ENCODE data around the gene INTS1.

INTS1 gene

DNA sequence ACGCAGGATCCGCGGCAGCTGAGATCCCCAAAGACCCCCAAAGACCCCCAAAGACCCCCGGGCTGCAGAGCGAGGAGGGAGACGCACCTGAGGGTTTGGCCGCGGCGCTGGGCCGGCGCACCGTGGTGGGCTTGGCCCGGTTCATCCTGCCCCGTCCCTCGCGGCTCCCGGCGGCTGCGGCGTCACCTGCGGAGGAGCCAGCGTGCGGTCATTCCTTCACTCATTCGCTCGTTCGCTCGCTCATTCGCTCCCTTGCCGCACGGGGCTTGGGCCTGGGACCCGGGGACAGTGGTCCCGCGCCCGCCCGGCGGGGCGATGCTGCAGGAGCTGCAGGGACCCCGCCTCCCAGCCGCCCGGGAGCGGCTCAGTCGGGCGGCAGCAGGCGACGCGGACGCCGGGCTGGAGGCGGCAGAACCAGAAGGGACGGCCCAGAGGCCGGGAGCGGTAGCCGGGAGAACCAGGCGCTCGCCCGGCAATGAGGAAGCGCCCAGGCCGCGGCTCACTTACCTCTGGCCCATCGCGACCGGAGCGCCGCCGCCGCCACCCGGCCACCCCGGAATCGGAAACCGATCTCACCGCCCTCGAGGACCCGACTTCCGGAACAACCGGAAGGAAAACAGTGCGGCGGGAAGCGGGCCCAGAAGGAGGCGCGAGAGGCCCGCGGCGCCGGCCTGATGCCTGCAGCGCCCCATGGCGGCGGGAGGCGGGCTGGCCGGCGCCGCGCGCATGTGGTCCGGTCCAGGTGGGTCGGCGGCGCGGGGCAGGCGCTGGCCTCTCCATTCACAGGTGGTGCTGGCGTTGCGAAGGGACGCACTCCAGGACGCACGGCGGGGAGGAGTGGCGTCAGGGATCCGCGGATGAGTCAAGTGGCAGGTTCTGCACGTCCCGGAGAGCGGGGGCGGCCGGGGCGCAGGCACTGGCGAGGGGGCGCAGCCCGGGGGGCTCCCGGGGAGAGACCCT is at the start of gene INTS1:
TSS of gene INTS1 (minus strand) at position 574 of the 960 bp plus-strand sequence. CDS start at position 145, 429 bp downstream.
- DNase-seq = peak; percentile 92 to 93

DNA sequence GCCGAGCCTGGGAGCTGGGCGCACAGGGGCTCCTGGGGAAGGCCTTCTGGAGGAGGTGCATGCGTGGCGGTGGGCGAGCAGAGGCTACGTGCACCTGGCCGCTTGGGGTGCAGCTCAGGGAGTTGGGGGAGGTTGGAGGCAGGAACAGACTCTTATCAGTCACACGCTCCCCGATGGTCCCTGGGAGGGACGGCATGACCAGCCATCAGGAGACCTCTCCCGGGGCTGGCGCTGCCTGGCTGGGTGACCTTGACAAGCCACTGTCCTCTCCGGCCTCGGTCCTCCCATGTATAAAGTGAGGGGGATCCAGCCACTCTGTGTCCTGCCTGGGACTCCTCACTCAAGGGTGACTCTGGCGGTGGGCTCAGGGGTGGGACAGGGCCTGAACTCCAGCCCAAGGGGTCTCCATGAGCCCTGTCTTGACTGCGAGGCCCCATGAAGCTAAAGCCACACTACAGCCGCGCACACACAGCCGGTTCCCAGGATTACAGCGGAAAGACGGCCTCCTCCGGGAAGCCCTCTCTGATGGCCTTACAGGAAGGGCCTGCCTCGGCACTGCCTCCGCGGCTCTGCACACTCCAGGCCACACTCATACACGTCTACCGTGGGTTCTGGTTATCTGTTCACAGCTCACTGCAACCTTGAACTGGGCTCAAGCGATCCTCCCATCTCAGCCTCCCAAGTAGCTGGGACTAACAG is 49.5 kb upstream of the INTS1 start:
- DNase-seq = no peak

DNA sequence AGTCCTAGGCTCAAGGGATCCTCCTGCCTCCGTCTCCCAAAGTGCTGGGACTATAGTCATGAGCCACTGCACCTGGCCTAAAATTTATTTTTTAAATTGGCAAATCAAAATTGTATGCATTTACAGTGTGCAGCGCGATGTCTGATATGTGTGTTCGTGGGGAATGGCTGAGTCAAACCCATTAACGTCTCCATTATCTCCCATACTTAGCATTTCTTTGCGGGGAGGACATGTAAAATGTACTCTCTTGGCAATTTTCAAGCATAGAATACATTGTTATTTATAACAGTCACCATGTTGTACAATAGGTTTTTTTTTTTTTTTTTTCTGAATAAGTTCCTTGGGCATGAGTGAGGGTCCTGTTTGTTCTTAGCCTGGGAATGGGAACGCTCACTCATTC is 48.0 kb upstream of the INTS1 start:
- no peak for DNase-seq

- no peak for DNase-seq
Measured at GRCh38 chr7:1550846-1551155, 46.6 kb upstream of the INTS1 start.

DNA sequence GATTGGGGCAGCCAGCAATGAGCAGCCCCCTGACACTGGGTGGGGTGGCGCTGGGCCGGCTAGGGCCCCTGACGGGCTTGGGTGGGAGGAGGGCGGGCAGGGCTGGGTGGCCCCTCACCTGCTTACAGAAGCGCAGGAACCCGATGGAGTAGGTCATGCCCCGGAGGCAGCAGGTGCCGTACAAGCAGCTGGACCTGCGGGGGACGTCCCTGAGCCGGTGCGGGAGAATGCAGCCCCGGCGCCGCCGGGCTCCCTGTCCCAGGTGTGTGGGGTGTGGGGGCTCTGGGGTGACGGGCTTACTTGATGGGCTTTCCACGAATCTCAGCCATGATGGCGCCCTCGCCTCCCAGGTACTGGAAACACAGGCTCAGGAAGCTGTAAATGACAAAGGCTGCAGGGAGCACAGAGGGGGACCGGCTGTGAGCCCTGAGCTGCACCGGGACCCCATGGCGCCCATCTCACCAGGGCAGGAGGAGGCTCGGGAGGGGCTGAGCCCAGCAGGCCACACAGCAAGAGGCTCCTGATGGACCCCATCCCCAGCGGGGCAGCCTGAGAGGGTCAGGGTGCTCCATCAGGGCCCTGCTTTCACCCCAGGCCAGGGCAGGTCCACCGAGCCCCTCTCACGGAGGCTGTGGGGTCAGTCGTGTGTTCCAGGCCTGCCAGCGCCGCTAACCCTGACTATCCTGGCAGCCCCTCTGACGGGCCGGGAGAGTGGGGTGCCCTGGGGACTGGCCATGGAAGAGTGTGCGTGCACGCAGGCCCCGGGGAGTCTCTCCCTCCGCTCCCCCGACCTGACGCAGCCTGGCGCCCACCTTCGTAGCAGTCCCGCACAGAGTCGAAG is 46.0 kb upstream of the INTS1 start:
- DNase-seq = no peak

DNA sequence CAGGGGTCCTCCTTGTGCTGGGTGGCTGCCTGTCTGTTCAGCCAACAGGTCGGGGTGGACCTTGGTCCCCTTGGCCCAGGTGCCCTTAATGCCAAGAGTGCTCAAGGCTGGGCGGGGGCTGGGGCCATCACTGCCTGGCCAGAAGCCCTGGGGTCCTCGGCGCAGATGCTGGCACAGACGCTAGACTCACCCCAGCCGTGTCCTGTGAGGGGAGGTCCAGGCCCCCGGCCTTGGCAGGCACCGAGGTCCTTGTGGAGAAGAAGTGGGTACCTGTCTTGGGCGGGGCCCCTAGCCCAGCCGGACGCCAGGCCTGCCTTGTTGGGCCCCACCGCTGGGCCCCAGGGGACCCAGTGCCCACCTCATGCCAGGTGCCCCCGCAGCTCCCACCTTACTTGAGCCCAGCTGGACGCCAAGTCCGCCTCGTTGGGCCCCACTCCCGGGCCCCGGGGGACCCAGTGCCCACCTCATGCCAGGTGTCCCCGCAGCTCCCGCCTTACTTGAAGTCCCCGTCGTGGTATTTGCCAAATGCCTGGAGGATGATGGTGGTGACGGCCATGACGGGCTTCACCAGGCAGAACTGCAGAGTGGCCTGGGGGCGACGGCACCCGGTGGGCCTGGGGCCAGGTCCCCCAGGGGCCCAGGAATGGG is 45.3 kb upstream of the INTS1 start:
- no peak for DNase-seq

DNA sequence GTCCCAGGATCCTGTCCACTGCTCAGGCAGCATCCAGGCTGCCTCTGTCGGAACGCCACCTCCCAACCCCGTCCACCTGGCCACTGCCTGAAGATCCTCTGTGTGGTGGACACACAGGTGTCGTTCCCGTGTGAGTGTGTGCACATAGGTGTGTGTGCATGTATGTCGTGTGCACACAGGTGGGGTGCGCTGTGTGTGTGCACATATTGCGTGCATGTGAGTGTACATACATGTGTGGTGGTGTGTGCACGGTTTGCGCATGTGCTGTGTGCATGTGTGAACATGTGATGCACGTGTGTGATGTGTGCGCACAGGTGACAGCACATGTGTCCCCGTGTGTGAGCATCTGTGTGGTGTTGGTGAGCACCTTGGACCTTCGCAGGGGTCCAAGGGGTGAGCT is 44.8 kb upstream of the INTS1 start:
- no peak for DNase-seq

GRCh38 chr7:1548438-1548831 is 44.2 kb upstream of the INTS1 start:
- DNase-seq = no peak

DNA sequence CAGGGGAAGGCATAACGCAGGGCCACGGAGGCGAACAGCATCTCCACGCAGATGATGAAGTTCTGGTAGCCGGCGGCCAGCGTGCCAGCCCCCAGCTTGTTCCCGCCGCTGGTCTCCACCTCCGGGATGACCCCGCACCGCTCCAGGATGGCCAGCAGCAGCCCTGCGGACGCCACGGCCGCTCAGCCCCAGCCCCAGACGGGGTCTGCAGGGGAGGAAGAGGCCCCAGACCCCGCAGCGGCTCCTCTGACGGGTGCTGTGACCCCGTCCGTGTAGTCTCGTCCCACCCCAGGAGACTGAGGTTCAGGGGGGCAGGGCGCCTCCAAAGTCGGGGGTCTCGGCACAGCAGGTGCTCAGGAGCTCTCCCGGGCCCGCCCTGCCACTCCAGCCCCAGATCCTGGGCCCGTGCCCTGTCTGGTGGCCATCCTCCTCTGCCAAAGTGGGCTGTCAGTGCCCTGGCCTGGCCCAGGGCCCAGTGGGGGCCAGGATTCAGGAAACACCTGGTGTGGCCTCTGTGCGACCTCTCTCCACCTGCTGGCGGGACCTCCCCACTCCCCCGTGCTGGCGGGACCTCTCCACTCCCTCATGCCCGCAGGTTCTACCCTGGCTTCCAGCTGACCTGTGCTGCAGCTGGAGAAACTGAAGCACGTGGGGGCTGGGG is 43.7 kb upstream of the INTS1 start:
- DNase-seq = no peak

DNA sequence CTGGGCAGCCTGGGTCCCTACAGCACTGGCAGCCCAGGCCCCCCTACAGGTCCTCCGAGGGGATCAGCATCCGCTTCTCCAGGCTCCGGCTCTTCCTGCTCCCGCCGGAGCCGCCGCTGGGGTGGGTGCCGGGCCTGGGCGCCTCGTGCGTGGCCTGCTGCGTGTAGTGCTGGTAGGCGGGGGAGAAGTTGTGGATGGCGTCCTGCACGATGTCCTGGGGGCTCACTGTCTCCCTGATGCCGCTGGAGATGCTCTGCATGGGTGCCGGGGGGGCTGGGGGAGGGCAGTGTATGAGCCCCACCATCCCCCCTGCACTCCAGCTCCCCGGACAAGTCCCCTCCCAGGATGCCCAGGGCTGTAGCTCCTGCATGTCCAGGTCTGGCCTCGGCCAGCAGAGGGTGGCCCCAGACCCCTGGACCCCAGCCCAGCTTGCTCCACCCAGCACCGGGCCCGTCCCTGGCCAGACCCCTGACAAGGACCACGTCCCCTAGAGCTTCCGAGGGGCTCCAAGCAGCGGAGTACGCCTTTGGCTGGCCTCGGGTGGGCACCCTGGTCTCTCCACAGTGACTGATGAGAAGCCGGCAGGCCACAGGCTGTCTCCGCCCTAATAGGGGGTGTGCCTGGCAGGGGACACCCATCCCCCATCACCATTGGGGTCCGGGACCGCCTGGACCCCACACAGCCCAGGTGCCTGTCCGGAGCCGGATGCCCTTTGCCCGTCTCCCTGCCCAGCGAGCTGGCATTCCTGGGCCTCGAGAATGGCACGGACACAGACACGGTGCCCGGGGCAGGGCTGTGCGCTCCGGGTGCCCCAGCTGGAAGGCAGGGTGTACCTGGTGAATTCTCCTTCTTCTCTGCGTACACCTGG is 43.0 kb upstream of the INTS1 start:
- DNase-seq = no peak

GRCh38 chr7:1546274-1546908 is 42.2 kb upstream of the INTS1 start:
- DNase-seq = no peak

DNA sequence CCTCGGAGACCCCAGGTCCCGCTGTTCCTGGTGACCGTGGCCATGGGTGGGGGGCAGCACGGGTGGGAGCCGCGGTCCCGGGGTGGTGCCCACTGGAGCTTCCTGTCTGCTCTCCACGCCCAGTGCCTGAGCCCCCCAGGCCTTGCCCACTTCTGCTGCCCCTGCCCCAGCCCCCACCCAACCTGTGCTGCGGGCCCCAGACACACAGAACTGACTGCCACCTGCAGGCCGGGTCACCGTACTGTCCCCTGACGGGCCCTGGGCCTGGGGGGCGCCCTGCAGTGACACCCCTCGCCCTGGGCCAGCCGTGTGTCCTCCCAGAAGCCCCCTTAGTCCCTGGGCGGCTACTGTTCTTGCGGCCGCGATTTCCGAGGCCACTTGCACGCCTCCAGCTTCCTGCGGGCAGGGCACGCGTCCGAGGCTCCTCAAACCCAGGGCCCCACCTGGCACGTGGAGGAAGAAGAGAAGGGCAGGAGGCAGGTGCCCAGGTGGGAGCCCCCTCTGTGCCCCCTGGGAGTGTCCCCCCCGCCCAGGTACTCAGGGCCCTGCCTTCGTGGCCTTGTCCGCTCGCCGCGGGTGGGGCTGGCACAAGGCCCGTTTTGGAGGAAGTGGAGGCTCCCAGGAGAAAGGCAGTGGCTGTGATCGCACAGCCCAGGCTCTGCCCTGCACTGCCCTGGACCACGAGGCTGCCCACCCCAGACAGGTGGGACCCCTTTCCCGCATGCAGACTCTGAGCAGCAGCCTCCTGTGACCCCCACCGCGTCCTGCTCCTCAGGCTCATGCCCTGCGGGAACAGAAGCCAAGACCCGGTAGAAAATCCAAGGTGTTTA is 41.4 kb upstream of the INTS1 start:
- no peak for DNase-seq

DNA sequence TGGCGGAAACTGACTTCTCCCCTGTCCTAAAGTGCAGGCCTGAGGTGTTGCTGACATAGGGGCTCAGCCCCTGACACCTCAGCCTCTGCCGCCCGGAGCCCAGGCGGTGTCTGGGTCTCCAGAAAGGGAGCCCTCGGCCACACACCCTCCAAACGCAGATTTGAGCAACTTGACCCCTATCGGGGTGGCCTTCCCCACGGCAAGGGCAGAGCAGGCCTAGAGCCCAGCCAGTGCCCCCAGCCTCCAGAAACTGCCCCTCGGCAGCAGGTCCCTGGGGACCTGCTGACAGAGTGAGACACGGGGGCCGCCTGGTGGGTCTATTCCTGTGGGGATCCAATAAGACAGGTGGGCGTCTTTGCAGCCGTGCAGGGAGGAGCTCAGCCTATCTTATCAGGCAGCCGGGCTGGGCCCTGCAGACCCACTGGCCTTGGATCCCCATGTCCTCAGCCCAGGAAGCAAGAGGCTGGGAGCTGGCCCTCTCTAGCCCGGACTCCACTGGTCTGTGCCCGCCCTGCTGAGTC is 40.8 kb upstream of the INTS1 start:
- DNase-seq = no peak

GRCh38 chr7:1544178-1544895 is 40.1 kb upstream of the INTS1 start:
- no peak for DNase-seq

DNA sequence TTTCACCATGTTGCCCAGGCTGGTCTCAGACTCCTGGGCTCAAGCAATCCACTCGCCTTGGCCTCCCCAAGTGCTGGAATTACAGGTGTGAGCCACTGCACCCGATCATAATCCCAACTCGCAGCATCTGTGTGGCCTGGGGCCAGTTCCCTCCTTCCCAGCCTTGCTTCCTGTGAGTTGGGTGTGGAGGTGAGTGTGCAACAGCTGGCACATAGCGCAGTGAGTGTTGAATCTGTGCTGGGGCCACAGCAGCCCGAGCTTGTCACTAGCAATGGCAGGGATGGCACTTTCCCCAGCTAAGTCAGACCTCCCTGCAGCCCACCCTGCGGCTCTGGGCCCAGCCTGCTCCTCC is 39.6 kb upstream of the INTS1 start:
- no peak for DNase-seq

DNA sequence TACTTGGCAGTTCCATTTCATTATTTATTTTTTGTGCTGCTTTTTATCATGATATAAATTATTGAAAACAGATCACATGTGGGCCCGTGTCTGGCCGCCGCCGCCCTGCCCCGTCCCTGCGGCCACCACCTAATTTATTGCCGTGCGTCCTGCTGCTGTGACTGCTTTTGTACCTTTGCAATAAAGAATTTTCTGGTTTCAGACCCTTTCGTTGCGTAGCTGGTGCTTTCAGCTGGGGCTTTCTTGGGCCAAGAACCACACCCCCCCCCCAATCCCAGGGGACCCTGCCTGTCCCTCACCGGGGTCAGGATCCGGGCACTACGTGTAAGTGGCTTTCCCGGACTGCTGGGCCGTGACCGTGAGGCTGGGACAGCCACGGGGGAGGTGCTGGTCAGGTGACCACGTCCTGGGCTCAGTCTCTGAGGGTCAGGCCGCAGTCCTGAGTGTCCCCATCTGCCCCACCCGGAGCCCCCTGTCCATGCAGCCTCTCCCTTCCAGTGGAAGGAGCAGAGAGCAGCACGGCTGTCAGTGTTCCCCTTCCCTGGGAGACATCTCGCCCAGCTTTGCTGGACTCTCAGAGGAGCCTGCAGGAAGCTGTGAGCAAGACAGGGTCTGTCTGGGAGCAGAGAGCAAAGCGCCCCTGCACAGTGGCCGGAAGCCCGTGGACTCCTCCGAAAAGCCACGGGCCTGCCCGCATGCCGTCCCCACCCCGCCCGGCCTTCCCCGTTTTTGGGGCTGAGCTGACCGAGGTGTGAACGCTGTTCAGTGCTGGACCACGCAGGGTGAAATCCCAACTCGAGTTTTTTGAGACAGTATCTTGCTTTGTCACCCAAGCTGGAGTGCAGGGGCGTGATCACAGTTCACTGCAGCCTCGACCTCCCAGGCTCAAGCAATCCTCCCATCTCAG is 38.9 kb upstream of the INTS1 start:
- no peak for DNase-seq

DNA sequence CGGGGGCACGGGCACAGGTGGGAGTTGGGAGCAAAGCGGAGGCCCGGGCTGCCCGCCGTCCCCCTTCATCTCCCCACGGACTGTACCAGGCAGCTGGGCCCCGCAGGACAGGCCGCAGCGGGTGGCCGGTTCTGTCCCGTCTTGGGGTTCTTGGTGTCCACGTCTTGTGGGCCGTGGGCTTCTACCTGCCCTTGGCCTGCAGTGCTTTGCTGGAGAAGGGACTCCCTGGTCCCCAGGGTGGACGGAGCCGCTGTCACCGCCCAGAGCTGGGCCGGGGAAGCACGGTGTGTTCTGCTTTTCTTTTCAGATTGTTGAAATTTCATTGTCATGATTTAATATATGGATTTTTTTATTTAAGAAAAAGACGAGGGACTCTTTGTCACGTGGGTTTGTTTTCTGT is 38.1 kb upstream of the INTS1 start:
- no peak for DNase-seq
